ENCODE results near the gene SLC35G6. TPM values are rescaled to one million over a fixed set of nuclear protein-coding genes. Genes with fewer than 3 reads are reported as not detected.

SLC35G6 gene
- total RNA-seq, 1 experiment from 2014 or later = not detected

- CTCF ChIA-PET = no interaction called here
- ATAC-seq (no peak), DNase-seq (no peak)
- POLR2A ChIA-PET (ENCODE audit: unreplicated experiment) = no interaction called here
- no TSS peak for BruUV-seq (replicated peaks)
- Histone ChIP-seq H3K27me3 (ENCODE audit: low read length) (no peaks in the 10 kb centered on the region), H3K9me3 (ENCODE audit: low read length) (no peaks in the 10 kb centered on the region), H3K4me3 (ENCODE audit: low read length) (no peak overlapping the region), H2AFZ (ENCODE audit: low read length) (no peak overlapping the region), H3K27ac (ENCODE audit: low read length) (no peak overlapping the region), H3K79me2 (ENCODE audit: low read length) (peaks cover 18% of the 10 kb centered on the region), H3K9me2 (replicated peaks; ENCODE audit: low read length) (no peaks in the 10 kb centered on the region), H3K9ac (ENCODE audit: low read length) (no peak overlapping the region), H3F3A (ENCODE audit: low read length, unreplicated experiment) (no peaks in the 10 kb centered on the region), H3K36me3 (ENCODE audit: low read depth, low read length) (peaks cover 69% of the 10 kb centered on the region), H3K4me2 (ENCODE audit: low read length) (no peak overlapping the region), H4K20me1 (ENCODE audit: low read length) (0 out of 2 replicates have a peak, but pooled peaks cover 7% of the 10 kb centered on the region), H3K4me1 (ENCODE audit: insufficient read depth, low read length) (no peaks in the 10 kb centered on the region)
- intact Hi-C loops (cut with micrococcal nuclease) = no loop called here
- no peak for TF ChIP-seq EZH2 (IDR thresholded peaks at IDR 0.05; ENCODE audit: low read length, unreplicated experiment)
- TF ChIP-seq CTCF (conservative IDR thresholded peaks at IDR 0.05; ENCODE audit: low read depth, low read length) = no peak
- no peak for TF ChIP-seq EZH2phosphoT487 (IDR thresholded peaks at IDR 0.05; ENCODE audit: borderline replicate concordance, low read length)
These were observed 17.9 kb downstream of the SLC35G6 start for GRCh38 chr17:7499161-7499560.

GRCh38 chr17:7501729-7502128 lies 20.5 kb downstream of the SLC35G6 start:
- Histone ChIP-seq H3K9me2 (replicated peaks; ENCODE audit: low read length) (no peaks in the 10 kb centered on the region), H3K79me2 (ENCODE audit: low read length) (no peaks in the 10 kb centered on the region), H3F3A (ENCODE audit: low read length, unreplicated experiment) (no peaks in the 10 kb centered on the region), H3K4me3 (ENCODE audit: low read length) (no peak overlapping the region), H2AFZ (ENCODE audit: low read length) (no peak overlapping the region), H3K4me2 (ENCODE audit: low read length) (no peak overlapping the region), H3K27ac (ENCODE audit: low read length) (no peak overlapping the region), H3K27me3 (ENCODE audit: low read length) (no peaks in the 10 kb centered on the region), H4K20me1 (ENCODE audit: low read length) (no peaks in the 10 kb centered on the region), H3K9me3 (ENCODE audit: low read length) (no peaks in the 10 kb centered on the region), H3K9ac (ENCODE audit: low read length) (no peak overlapping the region), H3K36me3 (ENCODE audit: low read depth, low read length) (peaks cover 68% of the 10 kb centered on the region), H3K4me1 (ENCODE audit: insufficient read depth, low read length) (no peaks in the 10 kb centered on the region)
- no peak for DNase-seq
- BruUV-seq (replicated peaks) = no TSS peak
- ChIA-PET POLR2A (ENCODE audit: unreplicated experiment) (no interaction called here), CTCF (interaction anchor here (0.5 to 0.6 kb wide), 2 partner anchors 12 to 56 kb away, joined by 3 to 4 read pairs; no protein-coding TSS in a partner anchor)
- ATAC-seq = no peak
- no peak for TF ChIP-seq EZH2phosphoT487 (IDR thresholded peaks at IDR 0.05; ENCODE audit: borderline replicate concordance, low read length)
- no peak for TF ChIP-seq CTCF (conservative IDR thresholded peaks at IDR 0.05; ENCODE audit: low read depth, low read length)
- no peak for TF ChIP-seq EZH2 (IDR thresholded peaks at IDR 0.05; ENCODE audit: low read length, unreplicated experiment)
- intact Hi-C loops (cut with micrococcal nuclease) = no loop called here

- Histone ChIP-seq H3K9ac (ENCODE audit: low read length) (no peak overlapping the region), H3K36me3 (ENCODE audit: low read depth, low read length) (peaks cover 65% of the 10 kb centered on the region), H3K9me2 (replicated peaks; ENCODE audit: low read length) (no peaks in the 10 kb centered on the region), H2AFZ (ENCODE audit: low read length) (no peak overlapping the region), H4K20me1 (ENCODE audit: low read length) (no peaks in the 10 kb centered on the region), H3K27ac (ENCODE audit: low read length) (no peak overlapping the region), H3K4me2 (ENCODE audit: low read length) (no peak overlapping the region), H3K27me3 (ENCODE audit: low read length) (no peaks in the 10 kb centered on the region), H3F3A (ENCODE audit: low read length, unreplicated experiment) (no peaks in the 10 kb centered on the region), H3K9me3 (ENCODE audit: low read length) (no peaks in the 10 kb centered on the region), H3K4me1 (ENCODE audit: insufficient read depth, low read length) (no peaks in the 10 kb centered on the region), H3K79me2 (ENCODE audit: low read length) (no peaks in the 10 kb centered on the region), H3K4me3 (ENCODE audit: low read length) (no peak overlapping the region)
- ChIA-PET CTCF (interaction anchor here (0.5 to 0.7 kb wide), 3 partner anchors 11 to 67 kb away, joined by 3 to 4 read pairs (median 4); no protein-coding TSS in a partner anchor), POLR2A (ENCODE audit: unreplicated experiment) (no interaction called here)
- no peak for DNase-seq
- ATAC-seq = peak; percentile 31; the same call in 1 of the 2 replicates
- TF ChIP-seq EZH2 (IDR thresholded peaks at IDR 0.05; ENCODE audit: low read length, unreplicated experiment) = no peak
- intact Hi-C loops (cut with micrococcal nuclease) = no loop called here
- BruUV-seq (replicated peaks) = no TSS peak
These were observed 21.1 kb downstream of the SLC35G6 start for GRCh38 chr17:7502171-7502847.
